Caco-2 (cell line): ENCODE results near the gene ADD2. TPM values are rescaled to one million over a fixed set of nuclear protein-coding genes. Genes with fewer than 3 reads are reported as not detected.

Experiments
- BruUV-seq: library from RNA; stranded (reverse); fragments of 400-500 nt; replicated peaks from 2 replicates; lab custom pipeline; 2021; lab: Mats Ljungman, UMichigan
- CTCF ChIA-PET: fragments of 300-600 bp; sonication (Branson Sonifier 250); formaldehyde crosslinking; loops from one replicate; lab custom pipeline; 2022; ENCODE audit warnings: antibody characterized with exemption; lab: Charles Lee
- POLR2A ChIA-PET: fragments of 300-600 bp; sonication (Branson Sonifier 250); formaldehyde crosslinking; loops from one replicate; lab custom pipeline; 2022; ENCODE audit warnings: antibody characterized with exemption; lab: Charles Lee
- DNase-seq, 2 experiments: peaks; one replicate each; pipeline versions ENCODE4 v3.0.0 to v3.0.0-alpha.2; 2020 to 2022
- H3K27me3 ChIP-seq: replicated peaks from 2 replicates; pipeline ENCODE4 v1.6.0; 2011; ENCODE audit warnings: low read length; ENCODE audit not compliant: control insufficient read depth, insufficient read depth
- H3K36me3 ChIP-seq: 2 replicates; pipeline ENCODE4 v1.5.1; 2011; ENCODE audit warnings: low read length; ENCODE audit not compliant: control insufficient read depth, insufficient read depth
- H3K4me1 ChIP-seq: fragments of 250-450 bp; sonication (Bioruptor Pico); 2 replicates; pipeline ENCODE4 v1.5.1; 2020; ENCODE audit warnings: mild to moderate bottlenecking
- H3K4me3 ChIP-seq: 2 replicates; pipeline ENCODE4 v1.5.1; 2011; ENCODE audit warnings: low read depth, mild to moderate bottlenecking, control low read depth, low read length
- H3K9me3 ChIP-seq: fragments of 250-450 bp; sonication (Bioruptor Pico); 2 replicates; pipeline ENCODE4 v1.5.1; 2020; ENCODE audit warnings: mild to moderate bottlenecking, moderate library complexity
- H3K27ac Mint-ChIP-seq: one replicate; pipeline ENCODE4 v1.8.0; 2022; ENCODE audit warnings: mixed read lengths; ENCODE audit not compliant: unreplicated experiment
- H3K27me3 Mint-ChIP-seq: one replicate; pipeline ENCODE4 v1.8.0; 2022; ENCODE audit warnings: mixed read lengths; ENCODE audit not compliant: insufficient read depth, unreplicated experiment
- H3K36me3 Mint-ChIP-seq: one replicate; pipeline ENCODE4 v1.8.0; 2022; ENCODE audit warnings: mild to moderate bottlenecking, mixed read lengths; ENCODE audit not compliant: insufficient read depth, unreplicated experiment
- H3K4me1 Mint-ChIP-seq: one replicate; pipeline ENCODE4 v1.8.0; 2022; ENCODE audit warnings: low read depth, mixed read lengths; ENCODE audit not compliant: unreplicated experiment
- H3K4me3 Mint-ChIP-seq: one replicate; pipeline ENCODE4 v1.8.0; 2022; ENCODE audit warnings: mild to moderate bottlenecking, moderate library complexity, mixed read lengths; ENCODE audit not compliant: unreplicated experiment
- H3K9me3 Mint-ChIP-seq: one replicate; pipeline ENCODE4 v1.8.0; 2022; ENCODE audit warnings: mixed read lengths; ENCODE audit not compliant: unreplicated experiment
- CTCF ChIP-seq, 2 experiments: fragments of 200-600 bp in 1 of 2; IDR thresholded peaks; 1 replicate in 1 of 2; 2 replicates in 1 of 2; pipeline versions ENCODE4 v1.5.1 to v1.8.0; 2011 to 2022; ENCODE audit warnings: antibody characterized with exemption in 1 of 2, control low read depth in 1 of 2, inconsistent platforms in 1 of 2, low read depth in 1 of 2, low read length in 1 of 2, mild to moderate bottlenecking in 1 of 2, moderate library complexity in 1 of 2; ENCODE audit not compliant: insufficient read depth in 1 of 2, severe bottlenecking in 1 of 2, unreplicated experiment in 1 of 2
- intact Hi-C: fragments of 100-400 bp; cut with micrococcal nuclease; formaldehyde crosslinking; loops from one replicate; pipeline ENCODE4 v1.10.0; 2022; ENCODE audit not compliant: unreplicated experiment
- total RNA-seq: library from RNA; stranded (reverse); gene quantifications from 2 replicates; pipeline ENCODE4 v1.2.3, GENCODE V29; 2022

The ADD2 gene
- total RNA-seq, 1 experiment from 2014 or later = not detected

GRCh38 chr2:70757360-70757759, 10.6 kb downstream of the ADD2 start:
- H3K4me3 ChIP-seq = no peak overlapping the region
- H3K36me3 Mint-ChIP-seq = no peaks in the 10 kb centered on the region
- H3K4me1 Mint-ChIP-seq = no peaks in the 10 kb centered on the region
- POLR2A ChIA-PET = no interaction called here
- DNase-seq = no peak
- no TSS peak for BruUV-seq
- H3K27me3 Mint-ChIP-seq = peaks cover 21% of the 10 kb centered on the region
- TF ChIP-seq CTCF (IDR thresholded peaks at IDR 0.05; ENCODE audit: insufficient read depth in 1 of 2, low read depth in 1 of 2, low read length in 1 of 2, severe bottlenecking in 1 of 2, unreplicated experiment in 1 of 2) = no peak
- H3K9me3 ChIP-seq = no peaks in the 10 kb centered on the region
- intact Hi-C loops = no loop called here
- no peaks in the 10 kb centered on the region for H3K4me1 ChIP-seq
- no peaks in the 10 kb centered on the region for H3K9me3 Mint-ChIP-seq
- H3K4me3 Mint-ChIP-seq = no peak overlapping the region
- H3K27ac Mint-ChIP-seq = no peak overlapping the region
- H3K36me3 ChIP-seq = no peaks in the 10 kb centered on the region
- H3K27me3 ChIP-seq = peaks cover 2% of the 10 kb centered on the region
- CTCF ChIA-PET = no interaction called here

GRCh38 chr2:70756128-70756527, 11.9 kb downstream of the ADD2 start:
- Mint-ChIP-seq H3K9me3 (no peaks in the 10 kb centered on the region), H3K27me3 (peaks cover 21% of the 10 kb centered on the region), H3K4me3 (no peak overlapping the region), H3K36me3 (no peaks in the 10 kb centered on the region), H3K27ac (no peak overlapping the region), H3K4me1 (no peaks in the 10 kb centered on the region)
- POLR2A ChIA-PET = no interaction called here
- H3K36me3 ChIP-seq = no peaks in the 10 kb centered on the region
- intact Hi-C loops = no loop called here
- BruUV-seq = no TSS peak
- no peaks in the 10 kb centered on the region for H3K9me3 ChIP-seq
- H3K4me3 ChIP-seq = no peak overlapping the region
- CTCF ChIA-PET = no interaction called here
- H3K4me1 ChIP-seq = no peaks in the 10 kb centered on the region
- peaks cover 2% of the 10 kb centered on the region for H3K27me3 ChIP-seq
- TF ChIP-seq CTCF (IDR thresholded peaks at IDR 0.05; ENCODE audit: insufficient read depth in 1 of 2, low read depth in 1 of 2, low read length in 1 of 2, severe bottlenecking in 1 of 2, unreplicated experiment in 1 of 2) = no peak
- DNase-seq = no peak

- no peaks in the 10 kb centered on the region for H3K9me3 Mint-ChIP-seq
- Histone ChIP-seq H3K9me3 (no peaks in the 10 kb centered on the region), H3K4me3 (no peak overlapping the region), H3K36me3 (no peaks in the 10 kb centered on the region), H3K4me1 (no peaks in the 10 kb centered on the region), H3K27me3 (peaks cover 2% of the 10 kb centered on the region)
- H3K4me3 Mint-ChIP-seq = no peak overlapping the region
- DNase-seq = no peak
- peaks cover 14% of the 10 kb centered on the region for H3K27me3 Mint-ChIP-seq
- ChIA-PET POLR2A (no interaction called here), CTCF (no interaction called here)
- H3K4me1 Mint-ChIP-seq = no peaks in the 10 kb centered on the region
- BruUV-seq = no TSS peak
- intact Hi-C loops = no loop called here
- no peaks in the 10 kb centered on the region for H3K36me3 Mint-ChIP-seq
- no peak for TF ChIP-seq CTCF (IDR thresholded peaks at IDR 0.05; ENCODE audit: insufficient read depth in 1 of 2, low read depth in 1 of 2, low read length in 1 of 2, severe bottlenecking in 1 of 2, unreplicated experiment in 1 of 2)
- H3K27ac Mint-ChIP-seq = no peak overlapping the region
Measured at GRCh38 chr2:70753902-70754301, 14.1 kb downstream of the ADD2 start.
